MV-4-11 (cell line): Measurements from ENCODE around the gene PLD2.
"Not testable (repeated sequence)": the region's sequence is repeated elsewhere in the genome, so short reads cannot be mapped to it uniquely, and the experiment has no call there.

Experiments
- DNase-seq: peaks from one replicate; lab custom pipeline; 2025; lab: John Stamatoyannopoulos, UW

PLD2 gene

DNA sequence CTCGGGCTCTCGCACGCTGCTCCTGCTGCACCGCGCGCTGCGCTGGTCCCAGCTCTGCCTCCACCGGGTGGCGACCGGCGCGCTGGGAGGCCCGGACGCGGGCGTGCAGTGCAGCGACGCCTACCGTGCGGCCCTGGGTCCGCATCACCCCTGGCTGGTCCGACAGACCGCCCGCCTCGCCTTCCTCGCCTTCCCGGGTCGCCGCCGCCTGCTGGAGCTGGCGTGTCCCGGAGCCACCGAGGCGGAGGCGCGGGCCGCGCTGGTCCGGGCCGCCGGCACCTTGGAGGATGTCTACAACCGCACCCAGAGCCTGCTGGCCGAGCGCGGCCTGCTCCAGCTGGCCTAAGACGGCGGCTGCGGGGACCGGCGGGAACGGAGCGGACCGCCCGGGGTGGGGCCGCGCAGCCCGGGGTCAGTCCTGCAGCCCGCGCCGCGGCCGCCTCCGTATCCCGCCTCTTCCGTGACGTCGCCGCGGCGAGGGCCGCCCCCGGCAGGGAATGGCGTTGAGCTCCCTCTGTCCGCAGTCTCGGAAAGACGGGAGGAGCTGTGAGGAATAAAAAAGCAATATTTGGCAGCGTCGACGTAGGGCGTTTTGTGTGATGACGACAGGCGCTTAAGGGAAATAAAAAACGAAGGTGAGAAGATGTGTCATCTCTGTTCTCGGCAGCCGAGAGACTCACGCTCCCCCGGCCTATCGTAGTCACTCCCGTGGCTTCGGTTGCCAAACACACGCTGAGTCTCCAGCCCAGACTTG, 16.8 kb upstream of the PLD2 start:
- peak; percentile 66 for DNase-seq

DNA sequence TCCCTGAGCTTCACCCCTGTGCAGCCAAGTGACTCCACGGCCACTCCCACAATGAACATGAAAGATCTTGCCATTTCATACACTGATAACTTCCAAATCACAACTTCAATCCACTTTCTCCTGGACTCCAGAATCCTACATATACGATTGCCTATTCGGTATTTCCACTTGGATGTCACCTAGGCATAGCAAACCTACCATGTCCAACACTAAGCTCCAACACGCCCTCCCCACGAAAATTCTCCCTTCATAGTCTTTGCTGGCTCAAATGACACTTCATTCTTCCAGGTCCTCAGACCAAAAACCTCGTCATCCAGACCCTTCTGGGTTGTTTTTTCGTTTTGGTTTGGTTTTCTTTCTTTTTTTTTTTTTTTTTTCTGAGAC, 16.3 kb upstream of the PLD2 start:
- no peak for DNase-seq

DNA sequence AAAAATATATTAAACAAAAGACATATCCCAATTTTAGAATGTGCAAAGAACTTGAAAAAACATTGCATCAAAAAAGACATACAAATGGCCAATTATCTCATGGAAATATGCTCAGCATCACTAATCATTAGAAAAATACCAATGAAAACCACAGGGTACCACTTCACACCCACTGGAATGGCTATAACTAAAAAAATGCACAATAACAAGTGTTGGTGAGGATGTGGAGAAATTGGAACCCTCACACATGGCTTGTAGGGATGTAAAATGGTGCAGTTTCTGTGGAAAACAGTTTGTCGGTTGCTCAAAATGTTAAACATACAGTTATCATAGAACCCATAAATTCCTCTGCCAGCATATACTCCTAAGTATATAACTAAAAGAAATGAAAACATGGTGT, 11.8 kb upstream of the PLD2 start:
- no peak for DNase-seq

DNA sequence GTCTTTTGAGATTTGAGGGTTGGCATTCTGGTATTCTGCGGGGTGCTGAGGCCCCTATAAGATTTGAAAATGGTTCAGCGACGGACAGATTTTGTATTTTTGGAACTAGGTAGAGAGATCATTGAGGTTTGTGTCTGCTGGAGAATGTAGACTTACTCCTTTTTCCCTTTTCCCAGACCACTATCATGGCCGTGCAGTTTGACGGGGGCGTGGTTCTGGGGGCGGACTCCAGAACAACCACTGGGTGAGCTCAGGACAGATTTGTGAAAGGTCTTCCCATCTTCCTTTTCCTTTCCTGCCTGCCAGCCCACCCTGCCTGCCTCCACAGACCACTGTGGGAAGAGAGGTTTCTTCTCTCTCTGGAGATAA, 10.4 kb upstream of the PLD2 start:
- DNase-seq: no peak

DNA sequence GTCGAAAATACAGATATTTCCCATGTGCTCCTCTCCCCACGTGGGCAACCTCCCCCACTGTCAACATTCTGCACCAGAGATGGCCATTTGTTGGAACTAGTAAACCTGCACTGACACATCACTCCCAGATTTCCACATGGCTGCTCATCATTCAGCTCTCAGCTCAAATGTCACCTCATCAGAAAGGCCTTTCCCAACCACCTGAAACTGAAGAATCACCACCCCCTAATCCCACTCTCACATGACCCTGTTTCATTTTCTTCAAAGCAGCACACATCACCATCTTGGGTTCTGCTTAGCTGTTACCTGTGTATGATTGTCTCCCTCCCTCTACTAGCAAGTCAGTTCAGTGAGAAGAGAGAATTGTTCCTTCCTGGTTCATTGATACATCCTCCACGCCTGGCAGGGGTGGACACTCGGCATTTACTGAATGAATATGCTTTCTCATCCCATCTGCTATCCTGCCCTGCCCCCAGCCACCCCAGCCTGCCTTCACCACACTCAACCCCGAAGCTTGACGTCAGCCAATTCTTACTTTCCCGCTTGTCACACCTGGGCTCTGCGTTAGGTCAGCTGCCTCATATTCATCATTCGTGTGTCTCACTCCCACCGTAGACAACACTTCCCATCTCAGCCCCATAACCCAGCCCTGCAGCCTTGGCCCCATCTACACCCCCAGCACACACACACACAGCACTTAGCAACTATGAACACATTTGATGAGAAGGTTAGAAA, 6.3 kb upstream of the PLD2 start:
- no peak for DNase-seq

DNA sequence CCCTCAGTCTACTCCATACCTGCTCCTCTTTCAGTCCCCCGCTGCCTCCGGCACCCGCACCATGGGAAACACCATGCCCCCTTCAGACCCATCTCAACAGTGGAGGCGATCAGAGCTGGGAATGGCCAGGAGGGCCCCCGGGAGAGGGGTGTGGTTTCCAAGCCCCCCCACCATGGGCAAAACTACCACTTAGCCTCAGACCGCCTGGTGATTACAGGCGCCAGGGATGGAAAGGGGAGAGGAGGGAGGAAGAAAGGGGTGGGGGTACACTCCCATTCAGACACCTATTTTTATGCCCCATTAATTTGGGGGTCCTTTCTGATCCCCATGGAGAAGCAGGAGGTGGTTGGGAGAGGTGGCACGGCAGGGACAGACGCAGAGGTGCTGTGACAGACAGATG, 4.7 kb upstream of the PLD2 start, which contains the start of gene C17orf114:
C17orf114 (minus strand) TSS at position 101 of the 400 bp plus-strand sequence.
- no peak for DNase-seq

DNA sequence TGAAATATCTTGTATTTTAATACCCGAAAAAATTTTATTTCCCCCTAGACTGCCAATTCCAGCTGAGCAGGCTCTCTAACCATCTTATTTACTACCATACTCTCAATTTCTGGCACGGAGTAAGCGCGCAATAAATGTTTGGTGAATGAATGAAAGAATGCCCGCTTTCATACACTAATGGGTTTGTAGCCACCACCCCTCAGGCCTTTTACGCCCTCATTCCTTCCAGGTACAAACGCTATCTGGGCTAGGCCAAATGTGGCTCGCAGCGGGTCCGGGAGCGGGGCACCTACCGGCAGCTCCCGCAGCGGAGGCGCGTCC, 536 bp upstream of the PLD2 start:
- no peak for DNase-seq

DNA sequence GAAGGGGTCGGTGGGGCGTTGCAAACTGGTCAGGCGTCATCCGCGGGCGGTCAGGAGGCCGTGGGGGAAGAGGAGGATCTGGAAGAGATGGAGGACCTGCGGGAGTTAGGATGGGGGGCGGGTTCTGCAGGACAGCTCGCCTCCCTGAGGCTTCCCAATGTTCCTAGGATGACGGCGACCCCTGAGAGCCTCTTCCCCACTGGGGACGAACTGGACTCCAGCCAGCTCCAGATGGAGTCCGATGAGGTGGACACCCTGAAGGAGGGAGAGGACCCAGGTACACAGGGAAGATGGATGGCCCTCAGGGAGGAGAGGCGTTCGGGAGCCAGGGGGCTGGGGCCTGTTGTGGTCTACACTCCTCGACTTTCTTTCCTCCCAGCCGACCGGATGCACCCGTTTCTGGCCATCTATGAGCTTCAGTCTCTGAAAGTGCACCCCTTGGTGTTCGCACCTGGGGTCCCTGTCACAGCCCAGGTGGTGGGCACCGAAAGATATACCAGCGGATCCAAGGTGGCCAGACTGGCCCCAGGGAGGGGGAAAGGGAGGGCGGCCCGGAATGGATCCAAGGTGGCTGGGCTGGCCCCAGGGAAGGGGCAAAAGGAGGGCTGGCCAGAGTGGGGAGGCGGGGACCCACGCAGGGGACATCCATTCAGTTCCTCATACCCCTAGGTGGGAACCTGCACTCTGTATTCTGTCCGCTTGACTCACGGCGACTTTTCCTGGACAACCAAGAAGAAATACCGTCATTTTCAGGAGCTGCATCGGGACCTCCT, 839 bp downstream of the PLD2 start:
- no peak for DNase-seq

DNA sequence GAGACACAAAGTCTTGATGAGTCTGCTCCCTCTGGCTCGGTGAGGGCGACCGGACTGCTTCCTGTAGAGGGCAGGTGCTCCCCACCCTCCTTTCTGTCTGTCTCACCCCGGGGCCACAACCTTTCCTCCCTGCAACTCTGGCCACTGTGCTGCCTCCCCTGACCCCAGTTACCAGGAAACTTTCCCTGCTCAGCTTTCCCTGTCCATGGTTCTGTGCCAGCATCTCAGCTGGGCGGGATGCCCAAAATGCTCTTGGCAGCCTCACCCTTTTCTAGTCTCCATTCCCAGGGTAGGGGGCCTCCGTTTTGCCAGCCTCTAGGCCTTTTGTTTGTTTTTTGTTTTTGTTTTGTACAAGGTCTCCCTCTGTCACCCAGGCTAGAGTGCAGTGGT, 1.4 kb downstream of the PLD2 start:
- no peak for DNase-seq

DNA sequence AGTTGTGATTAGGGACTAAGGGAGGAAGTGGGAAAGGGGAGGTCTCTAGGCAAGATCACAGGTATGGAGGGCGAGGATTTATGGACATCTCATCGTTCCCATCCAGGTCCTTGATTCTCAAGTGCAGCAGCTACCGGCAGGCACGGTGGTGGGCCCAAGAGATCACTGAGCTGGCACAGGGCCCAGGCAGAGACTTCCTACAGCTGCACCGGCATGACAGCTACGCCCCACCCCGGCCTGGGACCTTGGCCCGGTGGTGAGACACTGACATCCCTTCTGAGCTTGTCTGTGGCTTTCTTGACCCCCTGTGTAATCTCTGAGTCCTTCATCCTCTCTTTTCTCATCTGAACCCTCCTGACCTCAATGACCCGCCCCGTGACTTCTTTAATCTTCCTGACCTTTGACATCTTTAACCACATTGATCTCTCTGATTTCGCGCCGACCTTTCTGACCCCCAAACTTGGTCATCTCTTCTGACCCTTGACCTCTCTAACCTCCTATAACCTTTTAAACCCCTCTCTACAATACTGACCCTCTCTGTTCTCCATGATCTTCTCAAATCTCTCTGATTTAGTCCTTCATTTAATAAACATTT, 3.8 kb downstream of the PLD2 start:
- no peak for DNase-seq

DNA sequence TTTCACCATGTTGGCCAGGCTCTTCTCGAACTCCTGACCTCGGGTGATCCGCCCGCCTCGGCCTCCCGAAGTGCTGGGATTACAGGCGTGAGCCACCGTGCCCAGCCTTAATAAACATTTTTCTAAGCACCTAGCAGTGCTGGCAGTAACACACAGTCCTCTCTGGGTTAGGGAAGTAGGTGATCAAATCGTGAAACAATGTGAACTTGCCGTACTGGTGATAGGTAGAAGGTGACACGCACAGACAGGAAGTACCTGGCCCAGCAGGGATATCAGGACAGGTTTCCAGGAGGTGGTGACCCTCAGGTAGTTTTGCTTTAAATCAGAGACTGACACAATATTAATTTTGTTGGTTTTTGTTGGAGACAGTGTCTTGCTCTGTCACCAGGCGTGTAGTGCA, 4.5 kb downstream of the PLD2 start:
- no peak for DNase-seq

DNA sequence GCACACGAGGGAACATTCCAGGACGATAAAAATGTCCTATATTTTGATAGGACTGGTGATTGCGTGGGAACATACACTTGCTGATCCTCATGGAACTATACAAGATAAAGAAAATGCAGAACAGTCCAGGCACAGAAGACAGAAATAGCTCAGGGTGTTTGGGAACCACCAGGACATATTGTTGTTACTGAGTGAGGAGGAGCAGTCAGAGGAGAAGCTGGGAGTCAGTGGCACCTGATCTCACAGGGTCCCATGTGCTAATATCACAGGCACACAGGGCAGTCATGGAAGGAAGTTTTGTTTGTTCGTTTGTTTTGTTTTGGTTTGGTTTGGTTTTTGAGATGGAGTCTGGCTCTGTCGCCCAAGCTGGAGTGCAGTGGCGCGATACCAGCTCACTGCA, 5.7 kb downstream of the PLD2 start:
- DNase-seq: no peak

DNA sequence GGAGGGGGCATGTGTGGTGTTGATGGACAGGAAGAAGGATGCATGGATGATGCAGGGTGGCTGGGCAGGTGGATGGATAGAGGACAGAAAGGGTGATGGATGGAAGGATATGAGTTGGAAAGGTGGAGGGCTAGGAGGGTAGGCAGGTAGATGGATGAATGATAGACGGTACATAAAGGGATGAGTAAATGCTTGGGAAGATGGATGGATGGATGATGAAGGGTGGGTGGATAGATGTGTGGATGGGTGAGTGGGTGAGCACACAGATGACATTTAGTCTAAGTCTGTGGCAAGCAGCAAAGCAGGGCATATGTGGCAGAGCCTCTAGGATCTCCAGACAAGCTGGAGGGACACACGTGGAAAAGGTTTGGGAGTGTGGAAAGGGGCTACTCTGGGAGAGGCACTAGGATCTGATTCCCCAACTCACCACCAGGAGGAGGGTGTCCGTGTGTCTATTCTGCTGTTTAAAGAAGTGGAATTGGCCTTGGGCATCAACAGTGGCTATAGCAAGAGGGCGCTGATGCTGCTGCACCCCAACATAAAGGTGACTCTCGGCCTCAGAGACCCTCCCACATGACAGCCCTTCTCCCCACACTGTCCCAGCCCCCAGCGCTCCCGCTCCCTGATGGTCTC, 8.2 kb downstream of the PLD2 start:
- DNase-seq: no peak

DNA sequence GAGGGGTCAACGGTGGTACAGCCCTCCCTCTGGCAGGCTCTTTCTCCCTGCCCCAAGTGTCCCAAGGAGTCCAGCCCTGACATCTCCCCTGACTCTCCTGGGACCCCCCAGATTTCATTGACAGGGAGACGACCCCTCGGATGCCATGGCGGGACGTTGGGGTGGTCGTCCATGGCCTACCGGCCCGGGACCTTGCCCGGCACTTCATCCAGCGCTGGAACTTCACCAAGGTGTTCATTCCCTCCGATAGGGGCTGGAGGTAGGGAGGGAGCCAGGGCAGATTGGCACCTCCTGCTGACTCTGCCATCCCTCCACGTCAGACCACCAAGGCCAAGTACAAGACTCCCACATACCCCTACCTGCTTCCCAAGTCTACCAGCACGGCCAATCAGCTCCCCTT, 9.9 kb downstream of the PLD2 start:
- no peak for DNase-seq

DNA sequence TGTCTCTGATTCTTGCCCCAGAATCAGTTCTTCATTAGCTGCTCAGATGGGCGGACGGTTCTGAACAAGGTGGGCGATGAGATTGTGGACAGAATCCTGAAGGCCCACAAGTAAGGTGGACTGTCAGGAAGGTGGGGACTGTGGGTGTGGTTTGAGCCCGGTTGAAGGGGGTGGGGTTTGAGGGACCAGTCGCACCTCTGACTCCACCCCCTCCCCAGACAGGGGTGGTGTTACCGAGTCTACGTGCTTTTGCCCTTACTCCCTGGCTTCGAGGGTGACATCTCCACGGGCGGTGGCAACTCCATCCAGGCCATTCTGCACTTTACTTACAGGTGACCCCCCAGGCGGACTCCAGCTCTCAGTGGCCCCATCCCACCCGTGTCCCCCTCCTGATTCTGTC, 11.3 kb downstream of the PLD2 start:
- no peak for DNase-seq

DNA sequence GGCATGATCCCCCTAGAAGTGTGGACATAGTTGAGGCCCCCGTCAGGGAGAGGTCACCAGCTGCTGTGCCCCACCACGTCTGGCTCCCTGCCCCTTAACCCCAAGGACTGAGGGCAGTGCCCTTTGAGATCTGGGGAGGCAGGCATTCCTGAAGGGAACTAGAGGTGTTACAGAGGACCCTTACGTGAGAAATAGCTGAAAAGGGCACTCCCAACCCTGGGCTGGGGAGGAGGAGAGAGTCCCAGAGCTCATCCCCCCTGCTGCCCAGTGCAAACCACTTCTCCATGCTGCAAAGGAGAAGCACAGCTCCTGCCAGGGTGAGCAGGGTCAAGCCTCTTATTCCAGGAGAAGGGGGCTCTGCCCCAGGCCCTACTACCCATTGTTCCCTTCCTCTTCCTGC, 15.9 kb downstream of the PLD2 start:
- DNase-seq: no peak

DNA sequence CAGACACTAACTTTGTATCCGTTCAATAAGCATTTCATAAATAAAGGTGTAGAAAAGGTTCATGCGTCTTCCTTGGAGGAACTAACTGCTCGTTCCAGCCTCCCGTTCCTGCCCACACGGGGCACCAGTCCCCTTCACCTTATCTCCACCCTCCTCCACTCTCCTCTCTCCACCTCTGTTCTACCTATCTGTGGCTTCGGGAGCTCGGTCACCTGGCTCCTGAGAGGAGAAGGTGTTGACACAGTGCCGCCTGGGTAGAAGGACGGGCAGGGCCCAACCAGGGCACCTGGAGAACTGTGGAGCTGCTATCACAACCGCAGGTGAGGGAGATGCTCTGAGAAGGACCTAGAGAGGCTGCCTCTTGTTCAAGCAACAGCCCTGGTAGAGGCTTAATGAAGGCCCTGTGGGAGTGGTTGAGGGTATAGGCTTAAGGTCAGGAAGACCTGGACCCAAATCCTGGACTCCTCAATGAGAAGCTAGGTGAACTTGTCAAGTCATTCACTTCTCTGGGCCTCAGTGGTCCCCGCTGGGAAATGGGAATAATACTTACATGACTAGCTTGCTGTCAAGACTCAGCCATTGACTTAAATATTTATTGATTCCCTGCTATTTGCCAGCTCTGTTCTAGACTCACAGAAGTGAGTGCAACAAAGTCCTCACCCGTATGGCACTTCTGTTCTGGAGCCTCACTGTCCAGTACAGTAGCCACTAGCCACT, 16.6 kb downstream of the PLD2 start:
- no peak for DNase-seq

DNA sequence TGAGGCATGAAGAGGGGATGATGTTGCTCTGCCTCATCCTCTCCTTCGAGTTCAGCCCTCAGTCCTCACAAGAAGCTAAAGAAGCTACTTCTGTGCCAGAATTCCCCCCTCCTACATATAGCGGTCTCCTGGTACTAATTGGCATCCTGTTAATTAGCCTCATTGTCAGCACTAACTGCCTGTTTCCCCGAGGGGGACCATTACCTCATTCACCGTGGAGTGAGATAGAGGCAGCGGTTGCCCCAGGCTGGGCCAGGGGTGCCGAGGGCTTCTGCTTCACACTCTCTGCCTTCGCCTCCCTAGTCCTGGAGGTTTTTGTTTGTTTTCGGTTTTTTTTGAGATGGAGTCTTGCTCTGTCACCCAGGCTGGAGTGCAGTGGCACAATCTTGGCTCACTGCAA, 20.4 kb downstream of the PLD2 start:
- DNase-seq: no peak

DNA sequence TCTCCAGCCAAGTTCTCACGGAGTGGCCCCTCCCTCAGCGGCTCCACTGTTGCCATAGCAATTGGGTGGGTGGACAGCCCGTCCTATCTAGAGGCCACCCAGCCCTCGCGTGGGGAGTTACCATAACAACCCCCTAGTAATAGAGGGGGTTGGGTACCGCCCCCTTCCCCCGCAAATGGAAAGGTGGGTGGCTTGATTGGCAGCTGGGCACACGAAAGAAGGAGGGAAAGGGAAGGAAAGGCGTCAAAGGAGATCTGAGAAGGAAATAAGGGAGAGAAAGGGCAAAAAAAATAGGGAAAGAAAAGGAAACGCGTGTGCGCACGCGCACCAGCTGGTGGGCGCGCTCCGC, 25.9 kb downstream of the PLD2 start:
- DNase-seq: not testable (repeated sequence)

DNA sequence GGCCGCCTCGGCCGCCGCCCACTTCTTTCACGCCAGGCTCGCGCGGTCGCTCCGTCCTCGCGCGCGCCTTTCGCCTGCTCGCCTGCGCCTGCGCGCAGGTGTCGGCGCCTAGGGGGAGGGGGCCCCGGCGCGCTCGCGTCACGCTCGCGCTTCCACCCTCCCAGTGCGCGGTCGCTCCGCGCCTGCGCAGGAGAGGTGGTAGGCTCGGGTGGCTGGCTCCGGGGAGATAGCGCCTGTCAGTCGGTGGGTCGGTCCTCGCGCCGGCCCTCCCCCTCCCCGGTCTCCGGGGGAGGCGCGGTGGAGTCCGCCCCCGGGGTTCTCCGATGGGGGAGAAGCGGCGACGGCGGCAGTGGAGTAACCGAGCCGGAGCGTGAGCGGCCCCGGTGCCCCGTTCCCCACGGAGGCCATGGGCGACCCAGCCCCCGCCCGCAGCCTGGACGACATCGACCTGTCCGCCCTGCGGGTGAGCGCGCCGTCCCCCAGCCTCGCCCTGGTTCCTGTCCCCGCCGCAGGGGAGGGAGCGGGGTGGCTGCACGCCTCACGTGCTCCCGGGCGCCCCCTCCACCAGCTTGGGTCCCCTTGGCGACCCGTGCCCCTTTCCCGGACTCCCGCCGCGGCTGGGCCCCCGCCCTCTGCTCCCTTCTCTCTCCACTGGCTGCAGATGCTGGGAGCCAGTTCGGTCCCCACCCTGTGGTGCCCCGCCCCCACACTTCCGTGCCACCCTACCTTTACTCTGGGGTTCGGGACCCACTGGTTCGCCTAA, 26.4 kb downstream of the PLD2 start, which contains the start of gene MINK1:
MINK1 (plus strand) TSS at position 163 of the 763 bp plus-strand sequence; CDS start at position 407, 244 bp downstream.
- peak; percentile 83 for DNase-seq
